HepG2 (cell line): ENCODE measurements around the gene TTLL10. TPM values are rescaled to one million over a fixed set of nuclear protein-coding genes. Genes with fewer than 3 reads are reported as not detected.

ENCODE experiments used
- GATAD2A ChIP-seq: IDR thresholded peaks from 2 replicates; pipeline ENCODE4 v1.6.1; 2016
- HMGXB3 ChIP-seq: sonication (generic); formaldehyde crosslinking; IDR thresholded peaks from 2 replicates; pipeline ENCODE4 v1.4.0; 2020; ENCODE audit warnings: missing genetic modification reagents, borderline replicate concordance
- IRF9 ChIP-seq: sonication (generic); formaldehyde crosslinking; IDR thresholded peaks from 2 replicates; pipeline ENCODE4 v1.8.0; 2022; ENCODE audit warnings: missing genetic modification reagents, mild to moderate bottlenecking, borderline replicate concordance
- KDM6A ChIP-seq: IDR thresholded peaks from 2 replicates; pipeline ENCODE4 v1.6.1; 2016; ENCODE audit warnings: low read depth
- KLF12 ChIP-seq: sonication (generic); formaldehyde crosslinking; IDR thresholded peaks from 2 replicates; pipeline ENCODE4 v1.4.0; 2020; ENCODE audit warnings: missing genetic modification reagents, borderline replicate concordance
- KLF15 ChIP-seq: sonication (generic); formaldehyde crosslinking; IDR thresholded peaks from 2 replicates; pipeline ENCODE4 v1.8.1; 2023; ENCODE audit warnings: borderline replicate concordance, mild to moderate bottlenecking, inconsistent platforms, missing genetic modification reagents, mixed read lengths
- PRMT3 ChIP-seq: sonication (generic); formaldehyde crosslinking; IDR thresholded peaks from 2 replicates; pipeline ENCODE4 v1.8.1; 2022; ENCODE audit warnings: low read depth, mild to moderate bottlenecking, moderate library complexity, missing genetic modification reagents, borderline replicate concordance
- TBX2 ChIP-seq: sonication (generic); formaldehyde crosslinking; IDR thresholded peaks from 2 replicates; pipeline ENCODE4 v1.5.0; 2020; ENCODE audit warnings: missing genetic modification reagents, mild to moderate bottlenecking, borderline replicate concordance
- ZEB1 ChIP-seq: IDR thresholded peaks from 2 replicates; pipeline ENCODE4 v1.6.1; 2012; ENCODE audit warnings: mild to moderate bottlenecking, low read depth, inconsistent platforms; ENCODE audit not compliant: insufficient replicate concordance
- ZNF143 ChIP-seq: sonication (generic); formaldehyde crosslinking; IDR thresholded peaks from 2 replicates; pipeline ENCODE4 v1.4.0; 2020; ENCODE audit warnings: missing genetic modification reagents
- ZNF574 ChIP-seq: sonication (generic); formaldehyde crosslinking; IDR thresholded peaks from 2 replicates; pipeline ENCODE4 v1.4.0; 2020; ENCODE audit warnings: missing genetic modification reagents
- ZNF644 ChIP-seq: IDR thresholded peaks from 2 replicates; pipeline ENCODE4 v1.6.1; 2016; ENCODE audit warnings: low read depth
- ZSCAN31 ChIP-seq: sonication (generic); formaldehyde crosslinking; IDR thresholded peaks from 2 replicates; pipeline ENCODE4 v1.5.0; 2020; ENCODE audit warnings: low read depth, mild to moderate bottlenecking, missing genetic modification reagents
- polyA plus RNA-seq, 8 experiments: library from polyadenylated mRNA; depleted of rRNA in 3 of 8; stranded (reverse) in 7 of 8; unstranded in 1 of 8; fragments of >200 nt; fragmentation: Illumina TruSeq in 4 of 8; extraction: Trizol in 4 of 8; gene quantifications; 2 replicates each; pipeline versions ENCODE4 v1.2.1 to v1.2.3, GENCODE V29; 2011 to 2016; ENCODE audit warnings: low read depth in 4 of 8, missing spikeins in 1 of 8, mixed read lengths in 1 of 8; ENCODE audit not compliant: insufficient read depth in 1 of 8
- total RNA-seq, 5 experiments: library from RNA; depleted of rRNA; stranded (reverse); fragments of >200 nt; fragmentation: Illumina TruSeq; extraction: Trizol; gene quantifications; 2 replicates each; pipeline ENCODE4 v1.2.3, GENCODE V29; 2016; ENCODE audit warnings: low read depth in 1 of 5
- TF ChIP-seq, protein P1 (sequence below): sonication (generic); formaldehyde crosslinking; IDR thresholded peaks from 2 replicates; pipeline ENCODE4 v1.5.0; 2020; ENCODE audit warnings: missing genetic modification reagents
- TF ChIP-seq, protein P2 (sequence below): sonication (generic); formaldehyde crosslinking; IDR thresholded peaks from 2 replicates; pipeline ENCODE4; 2020; ENCODE audit warnings: missing genetic modification reagents, mild to moderate bottlenecking, borderline replicate concordance

Gene TTLL10
- total and polyA plus RNA-seq, 2 of the 13 experiments (the other 11 are each of a cell fraction or from before 2014, with no cell fraction given), result not detected

- no peak for TF ChIP-seq HMGXB3
- peak; percentile 51; the same call in 1 of the 2 replicates for TF ChIP-seq ZSCAN31
- TF ChIP-seq, protein P1, sequence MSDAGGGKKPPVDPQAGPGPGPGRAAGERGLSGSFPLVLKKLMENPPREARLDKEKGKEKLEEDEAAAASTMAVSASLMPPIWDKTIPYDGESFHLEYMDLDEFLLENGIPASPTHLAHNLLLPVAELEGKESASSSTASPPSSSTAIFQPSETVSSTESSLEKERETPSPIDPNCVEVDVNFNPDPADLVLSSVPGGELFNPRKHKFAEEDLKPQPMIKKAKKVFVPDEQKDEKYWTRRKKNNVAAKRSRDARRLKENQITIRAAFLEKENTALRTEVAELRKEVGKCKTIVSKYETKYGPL, result no peak
- TF ChIP-seq KDM6A (CRISPR knock-in tag), result no peak
- peak; percentile 33; the same call in 1 of the 2 replicates for TF ChIP-seq ZNF574
- TF ChIP-seq PRMT3 (CRISPR knock-in tag), result no peak
- TF ChIP-seq, protein P2, sequence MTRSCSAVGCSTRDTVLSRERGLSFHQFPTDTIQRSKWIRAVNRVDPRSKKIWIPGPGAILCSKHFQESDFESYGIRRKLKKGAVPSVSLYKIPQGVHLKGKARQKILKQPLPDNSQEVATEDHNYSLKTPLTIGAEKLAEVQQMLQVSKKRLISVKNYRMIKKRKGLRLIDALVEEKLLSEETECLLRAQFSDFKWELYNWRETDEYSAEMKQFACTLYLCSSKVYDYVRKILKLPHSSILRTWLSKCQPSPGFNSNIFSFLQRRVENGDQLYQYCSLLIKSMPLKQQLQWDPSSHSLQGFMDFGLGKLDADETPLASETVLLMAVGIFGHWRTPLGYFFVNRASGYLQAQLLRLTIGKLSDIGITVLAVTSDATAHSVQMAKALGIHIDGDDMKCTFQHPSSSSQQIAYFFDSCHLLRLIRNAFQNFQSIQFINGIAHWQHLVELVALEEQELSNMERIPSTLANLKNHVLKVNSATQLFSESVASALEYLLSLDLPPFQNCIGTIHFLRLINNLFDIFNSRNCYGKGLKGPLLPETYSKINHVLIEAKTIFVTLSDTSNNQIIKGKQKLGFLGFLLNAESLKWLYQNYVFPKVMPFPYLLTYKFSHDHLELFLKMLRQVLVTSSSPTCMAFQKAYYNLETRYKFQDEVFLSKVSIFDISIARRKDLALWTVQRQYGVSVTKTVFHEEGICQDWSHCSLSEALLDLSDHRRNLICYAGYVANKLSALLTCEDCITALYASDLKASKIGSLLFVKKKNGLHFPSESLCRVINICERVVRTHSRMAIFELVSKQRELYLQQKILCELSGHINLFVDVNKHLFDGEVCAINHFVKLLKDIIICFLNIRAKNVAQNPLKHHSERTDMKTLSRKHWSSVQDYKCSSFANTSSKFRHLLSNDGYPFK (CRISPR knock-in tag), result no peak
- TF ChIP-seq GATAD2A (CRISPR knock-in tag), result peak; percentile 33; the same call in 1 of the 2 replicates
- TF ChIP-seq IRF9, result peak; percentile 86; the same call in 1 of the 2 replicates
- TF ChIP-seq TBX2 (CRISPR knock-in tag), result peak; percentile 80
- 0 out of 2 replicates have a peak, but pooled peaks have one; percentile 35 for TF ChIP-seq KLF12 (CRISPR knock-in tag)
- no peak for TF ChIP-seq KLF15 (CRISPR knock-in tag)
- TF ChIP-seq ZNF644, result no peak
- no peak for TF ChIP-seq ZNF143 (CRISPR knock-in tag)
- TF ChIP-seq ZEB1, result no peak
These were observed 66.1 kb downstream of the TTLL10 start (continued) for GRCh38 chr1:1239614-1240347.
